Islet of Langerhans (tissue), 1 donor: Measurements from ENCODE around the gene MRPL41.
"Not testable (repeated sequence)": the region's sequence is repeated elsewhere in the genome, so short reads cannot be mapped to it uniquely, and the experiment has no call there.

Experiments used
- FAIRE-seq: peaks from one replicate; lab custom pipeline; 2011; peaks lifted over from hg19 to GRCh38; lab: Jason Lieb, UNC

MRPL41 gene

GRCh38 chr9:137551264-137552021 lies at the start of gene MRPL41:
MRPL41 (plus strand) TSS chr9:137551879; CDS start chr9:137552082, 203 bp downstream.
- FAIRE-seq, result no peak

GRCh38 chr9:137502008-137502911 lies 49.4 kb upstream of the MRPL41 start:
- FAIRE-seq, result no peak

- no peak for FAIRE-seq
Measured at GRCh38 chr9:137504432-137504777, 47.3 kb upstream of the MRPL41 start.

GRCh38 chr9:137505421-137506140 lies 46.1 kb upstream of the MRPL41 start:
- FAIRE-seq, result no peak

- FAIRE-seq, result no peak
Measured at GRCh38 chr9:137506274-137506673, 45.4 kb upstream of the MRPL41 start.

GRCh38 chr9:137506702-137507171 lies 44.9 kb upstream of the MRPL41 start:
- no peak for FAIRE-seq

- no peak for FAIRE-seq
Measured at GRCh38 chr9:137509198-137509597, 42.5 kb upstream of the MRPL41 start.

- FAIRE-seq, result not testable (repeated sequence)
Measured at GRCh38 chr9:137511126-137511525, 40.6 kb upstream of the MRPL41 start.

GRCh38 chr9:137511758-137512463 lies 39.8 kb upstream of the MRPL41 start:
- no peak for FAIRE-seq

GRCh38 chr9:137513136-137513535 lies 38.5 kb upstream of the MRPL41 start:
- not testable (repeated sequence) for FAIRE-seq

GRCh38 chr9:137513801-137514570 lies 37.7 kb upstream of the MRPL41 start:
- not testable (repeated sequence) for FAIRE-seq

- no peak for FAIRE-seq
Measured at GRCh38 chr9:137514691-137515337, 36.9 kb upstream of the MRPL41 start.

GRCh38 chr9:137515338-137515724 lies 36.3 kb upstream of the MRPL41 start:
- no peak for FAIRE-seq

- FAIRE-seq, result no peak
Measured at GRCh38 chr9:137516144-137516917, 35.3 kb upstream of the MRPL41 start.

GRCh38 chr9:137518661-137519459 lies 32.8 kb upstream of the MRPL41 start:
- FAIRE-seq, result not testable (repeated sequence)

GRCh38 chr9:137519553-137519952 lies 32.1 kb upstream of the MRPL41 start:
- no peak for FAIRE-seq

GRCh38 chr9:137520614-137521404 lies 30.9 kb upstream of the MRPL41 start:
- no peak for FAIRE-seq

- no peak for FAIRE-seq
Measured at GRCh38 chr9:137521405-137521985, 30.2 kb upstream of the MRPL41 start.
